Measurements from ENCODE around the gene PPP6R3.

PPP6R3 gene

DNA sequence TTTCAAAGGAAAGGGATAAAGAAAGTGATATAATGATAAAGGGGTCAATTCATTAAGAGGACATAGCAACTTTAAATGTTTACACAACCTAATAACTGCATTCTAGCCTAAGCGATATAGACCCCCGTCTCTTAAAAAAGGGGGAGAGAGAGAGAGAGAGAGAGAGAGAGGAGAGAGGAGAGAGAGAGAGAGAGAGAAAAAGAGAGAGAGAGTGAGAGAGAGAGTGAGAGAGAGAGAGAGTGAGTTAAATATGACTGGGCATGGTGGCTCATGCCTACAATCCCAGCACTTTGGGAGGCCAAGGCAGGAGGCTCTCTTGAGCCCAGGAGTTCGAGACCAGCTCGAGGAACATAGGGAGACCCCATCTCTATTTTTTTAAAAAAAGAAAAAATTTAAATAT is 133.6 kb downstream of the PPP6R3 start:
- no peak overlapping the region for H3K4me3 ChIP-seq (ENCODE audit: low read depth, low read length)
- no peak overlapping the region for H2AK5ac ChIP-seq (ENCODE audit: low read length)
- H2BK12ac ChIP-seq (ENCODE audit: low read length) = no peak overlapping the region
- no peaks in the 10 kb centered on the region for H3K9me3 ChIP-seq (ENCODE audit: insufficient read depth, low read depth, low read length)
- no peak overlapping the region for H3K4me2 ChIP-seq (ENCODE audit: low read length)
- H3K79me1 ChIP-seq (ENCODE audit: low read length) = no peaks in the 10 kb centered on the region
- no CpG with 5 or more reads among the region's 4 CpGs for whole genome bisulfite sequencing (ENCODE audit: extremely low coverage, insufficient coverage, insufficient read length)
- no peak overlapping the region for H2AFZ ChIP-seq (ENCODE audit: insufficient read depth, low read length, poor library complexity)
- H3K14ac ChIP-seq (ENCODE audit: low read length) = no peak overlapping the region
- H3K27me3 ChIP-seq (ENCODE audit: insufficient read depth, low read length) = no peaks in the 10 kb centered on the region
- no peaks in the 10 kb centered on the region for H3K79me2 ChIP-seq (ENCODE audit: control insufficient read depth, insufficient read depth, low read length, poor library complexity)
- H3K27ac ChIP-seq (ENCODE audit: low read depth, low read length) = no peak overlapping the region
- H3K4me1 ChIP-seq (ENCODE audit: control insufficient read depth in 1 of 2, insufficient read depth in 2 of 2, low read length in 2 of 2) = peaks cover 0 to 2% of the 10 kb centered on the region in 2 experiments
- no peak overlapping the region for H3K9ac ChIP-seq (ENCODE audit: low read length)
- H4K12ac ChIP-seq (ENCODE audit: low read depth, low read length) = no peak overlapping the region
- H4K91ac ChIP-seq (ENCODE audit: low read depth, low read length) = no peak overlapping the region
- H3K36me3 ChIP-seq (ENCODE audit: control insufficient read depth in 1 of 2, insufficient read depth in 2 of 2, low read length in 2 of 2) = peaks cover 36 to 52% of the 10 kb centered on the region in 2 experiments
- H2BK120ac ChIP-seq (ENCODE audit: insufficient read depth, low read length, poor library complexity) = no peak overlapping the region
- no peak overlapping the region for H3K18ac ChIP-seq (ENCODE audit: low read length)
- H3K4ac ChIP-seq (ENCODE audit: low read depth, low read length) = no peak overlapping the region
- no peak overlapping the region for H2BK5ac ChIP-seq (ENCODE audit: low read depth, low read length, poor library complexity)
- H4K8ac ChIP-seq (ENCODE audit: low read depth, low read length) = no peak overlapping the region
- no peak overlapping the region for H3K23ac ChIP-seq (ENCODE audit: low read length)
- DNase-seq = no peak

DNA sequence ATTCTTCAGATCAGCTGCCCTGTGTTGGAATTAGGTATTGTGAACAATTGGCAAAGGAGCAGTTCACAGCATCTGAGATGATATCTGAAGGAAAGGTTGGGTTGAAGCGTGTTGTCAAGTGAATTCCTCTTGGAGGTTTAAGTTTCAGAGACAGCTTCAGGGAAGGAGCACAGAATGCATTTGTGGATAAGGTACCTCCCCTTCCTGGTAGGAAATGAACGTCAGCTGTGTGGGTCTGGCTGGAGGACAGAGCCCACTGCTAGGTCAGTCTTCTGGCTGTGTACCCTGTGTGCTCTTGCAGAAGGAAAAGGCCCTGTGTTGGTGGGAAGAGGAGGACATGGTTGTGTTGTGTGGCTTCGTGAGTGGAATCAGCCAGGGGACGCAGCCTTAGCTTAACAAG is 135.7 kb downstream of the PPP6R3 start:
- peaks cover 37 to 57% of the 10 kb centered on the region in 2 experiments for H3K36me3 ChIP-seq (ENCODE audit: control insufficient read depth in 1 of 2, insufficient read depth in 2 of 2, low read length in 2 of 2)
- no peaks in the 10 kb centered on the region for H3K79me2 ChIP-seq (ENCODE audit: control insufficient read depth, insufficient read depth, low read length, poor library complexity)
- H3K4me2 ChIP-seq (ENCODE audit: low read length) = no peak overlapping the region
- H3K9ac ChIP-seq (ENCODE audit: low read length) = no peak overlapping the region
- H2BK12ac ChIP-seq (ENCODE audit: low read length) = no peak overlapping the region
- H4K12ac ChIP-seq (ENCODE audit: low read depth, low read length) = no peak overlapping the region
- no peak overlapping the region for H4K91ac ChIP-seq (ENCODE audit: low read depth, low read length)
- no peak overlapping the region for H2AK5ac ChIP-seq (ENCODE audit: low read length)
- H3K27me3 ChIP-seq (ENCODE audit: insufficient read depth, low read length) = no peaks in the 10 kb centered on the region
- no peak overlapping the region for H2BK5ac ChIP-seq (ENCODE audit: low read depth, low read length, poor library complexity)
- no peak overlapping the region for H3K23ac ChIP-seq (ENCODE audit: low read length)
- H3K4me3 ChIP-seq (ENCODE audit: low read depth, low read length) = no peak overlapping the region
- no peaks in the 10 kb centered on the region for H3K9me3 ChIP-seq (ENCODE audit: insufficient read depth, low read depth, low read length)
- no peak overlapping the region for H3K18ac ChIP-seq (ENCODE audit: low read length)
- no peak overlapping the region for H3K14ac ChIP-seq (ENCODE audit: low read length)
- H4K8ac ChIP-seq (ENCODE audit: low read depth, low read length) = no peak overlapping the region
- H3K79me1 ChIP-seq (ENCODE audit: low read length) = no peaks in the 10 kb centered on the region
- DNase-seq = no peak
- no peak overlapping the region for H2AFZ ChIP-seq (ENCODE audit: insufficient read depth, low read length, poor library complexity)
- no peak overlapping the region for H2BK120ac ChIP-seq (ENCODE audit: insufficient read depth, low read length, poor library complexity)
- H3K27ac ChIP-seq (ENCODE audit: low read depth, low read length) = no peak overlapping the region
- H3K4ac ChIP-seq (ENCODE audit: low read depth, low read length) = no peak overlapping the region
- peaks cover 0 to 2% of the 10 kb centered on the region in 2 experiments for H3K4me1 ChIP-seq (ENCODE audit: control insufficient read depth in 1 of 2, insufficient read depth in 2 of 2, low read length in 2 of 2)
- WGBS (ENCODE audit: extremely low coverage, insufficient coverage, insufficient read length) = no CpG with 5 or more reads among the region's 4 CpGs

DNA sequence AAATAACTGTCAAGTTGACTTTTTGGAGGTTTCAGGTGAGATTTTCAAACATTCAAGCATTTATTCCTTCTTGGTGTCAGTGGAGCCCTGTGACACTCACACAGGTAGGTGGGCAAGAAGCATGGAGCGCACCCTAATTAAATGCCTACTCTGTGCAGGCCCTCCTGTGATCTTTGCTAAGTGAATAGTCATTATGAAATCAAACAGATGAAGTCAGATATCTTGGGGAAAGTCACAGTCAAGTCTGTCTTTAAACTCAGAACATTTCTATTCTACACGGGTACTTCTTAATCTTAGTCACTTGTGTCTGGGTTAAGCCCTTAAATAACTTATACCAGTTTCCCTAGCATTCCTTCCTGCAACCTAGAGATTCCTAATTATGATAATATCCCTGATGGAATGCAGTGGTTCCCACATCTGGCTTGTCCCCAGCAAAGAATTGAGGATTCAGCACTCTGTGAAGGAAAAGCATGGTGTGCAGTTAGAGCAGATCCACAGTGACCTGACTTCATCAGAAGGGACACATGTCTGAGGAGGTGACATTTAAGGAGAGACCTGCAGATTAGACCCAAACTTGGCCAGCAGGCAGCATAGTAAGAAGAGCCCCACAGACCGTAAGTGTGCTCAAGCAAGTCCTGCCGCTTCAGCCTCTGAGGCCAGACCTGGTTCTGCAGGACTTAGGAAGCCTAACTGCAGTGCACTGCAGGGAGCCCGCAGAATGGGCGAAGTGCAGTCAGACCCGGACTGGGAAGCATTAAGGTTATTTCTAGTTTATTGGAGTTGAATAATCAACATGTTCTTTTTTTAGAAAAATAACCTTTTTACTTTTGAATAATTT is 138.5 kb downstream of the PPP6R3 start:
- no peaks in the 10 kb centered on the region for H3K27me3 ChIP-seq (ENCODE audit: insufficient read depth, low read length)
- H2BK120ac ChIP-seq (ENCODE audit: insufficient read depth, low read length, poor library complexity) = no peak overlapping the region
- H3K9me3 ChIP-seq (ENCODE audit: insufficient read depth, low read depth, low read length) = no peaks in the 10 kb centered on the region
- WGBS (ENCODE audit: extremely low coverage, insufficient coverage, insufficient read length) = no CpG with 5 or more reads among the region's 7 CpGs
- no peak overlapping the region for H3K18ac ChIP-seq (ENCODE audit: low read length)
- H3K23ac ChIP-seq (ENCODE audit: low read length) = no peak overlapping the region
- H4K8ac ChIP-seq (ENCODE audit: low read depth, low read length) = no peak overlapping the region
- no peak overlapping the region for H2BK5ac ChIP-seq (ENCODE audit: low read depth, low read length, poor library complexity)
- H3K4ac ChIP-seq (ENCODE audit: low read depth, low read length) = no peak overlapping the region
- H3K79me2 ChIP-seq (ENCODE audit: control insufficient read depth, insufficient read depth, low read length, poor library complexity) = no peaks in the 10 kb centered on the region
- H2AK5ac ChIP-seq (ENCODE audit: low read length) = no peak overlapping the region
- peaks cover 0 to 2% of the 10 kb centered on the region in 2 experiments for H3K4me1 ChIP-seq (ENCODE audit: control insufficient read depth in 1 of 2, insufficient read depth in 2 of 2, low read length in 2 of 2)
- H2BK12ac ChIP-seq (ENCODE audit: low read length) = no peak overlapping the region
- no peak overlapping the region for H3K4me2 ChIP-seq (ENCODE audit: low read length)
- H3K4me3 ChIP-seq (ENCODE audit: low read depth, low read length) = no peak overlapping the region
- peak; percentile 20 to 60 for DNase-seq
- no peaks in the 10 kb centered on the region for H3K79me1 ChIP-seq (ENCODE audit: low read length)
- H3K9ac ChIP-seq (ENCODE audit: low read length) = no peak overlapping the region
- H3K14ac ChIP-seq (ENCODE audit: low read length) = no peak overlapping the region
- H3K36me3 ChIP-seq (ENCODE audit: control insufficient read depth in 1 of 2, insufficient read depth in 2 of 2, low read length in 2 of 2) = peaks cover 43 to 67% of the 10 kb centered on the region in 2 experiments
- no peak overlapping the region for H4K91ac ChIP-seq (ENCODE audit: low read depth, low read length)
- H2AFZ ChIP-seq (ENCODE audit: insufficient read depth, low read length, poor library complexity) = no peak overlapping the region
- H3K27ac ChIP-seq (ENCODE audit: low read depth, low read length) = no peak overlapping the region
- H4K12ac ChIP-seq (ENCODE audit: low read depth, low read length) = no peak overlapping the region

DNA sequence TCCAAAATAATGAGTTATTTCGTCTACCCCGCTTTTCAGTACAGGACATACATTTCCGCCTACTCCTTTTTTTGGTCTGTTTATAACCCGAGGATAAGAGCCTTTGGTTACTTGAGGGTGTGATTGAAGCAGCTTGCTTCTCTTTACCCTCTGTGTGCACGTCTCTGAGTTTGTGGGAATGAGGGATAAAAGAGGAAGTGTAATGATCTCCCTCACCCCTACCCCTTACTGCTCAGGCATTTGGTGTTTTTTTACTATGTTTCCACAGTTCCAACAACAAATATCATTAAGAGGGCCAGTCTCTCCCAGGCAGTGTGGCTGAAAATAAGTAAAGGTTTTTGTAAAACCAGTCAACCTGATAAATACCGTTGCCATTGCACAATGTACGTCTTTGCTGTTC is 140.6 kb downstream of the PPP6R3 start:
- no CpG with 5 or more reads among the region's 7 CpGs for WGBS (ENCODE audit: extremely low coverage, insufficient coverage, insufficient read length)
- Histone ChIP-seq H4K91ac (ENCODE audit: low read depth, low read length) (no peak overlapping the region), H4K12ac (ENCODE audit: low read depth, low read length) (no peak overlapping the region), H3K23ac (ENCODE audit: low read length) (no peak overlapping the region), H3K4me3 (ENCODE audit: low read depth, low read length) (no peak overlapping the region), H3K9ac (ENCODE audit: low read length) (no peak overlapping the region), H3K4me1 (ENCODE audit: control insufficient read depth in 1 of 2, insufficient read depth in 2 of 2, low read length in 2 of 2) (peaks cover 0 to 2% of the 10 kb centered on the region in 2 experiments), H4K8ac (ENCODE audit: low read depth, low read length) (no peak overlapping the region), H3K4me2 (ENCODE audit: low read length) (no peak overlapping the region), H2BK5ac (ENCODE audit: low read depth, low read length, poor library complexity) (no peak overlapping the region), H3K9me3 (ENCODE audit: insufficient read depth, low read depth, low read length) (no peaks in the 10 kb centered on the region), H3K79me1 (ENCODE audit: low read length) (no peaks in the 10 kb centered on the region), H3K27ac (ENCODE audit: low read depth, low read length) (no peak overlapping the region), H2AFZ (ENCODE audit: insufficient read depth, low read length, poor library complexity) (no peak overlapping the region), H2BK120ac (ENCODE audit: insufficient read depth, low read length, poor library complexity) (no peak overlapping the region), H3K36me3 (ENCODE audit: control insufficient read depth in 1 of 2, insufficient read depth in 2 of 2, low read length in 2 of 2) (peaks cover 43 to 64% of the 10 kb centered on the region in 2 experiments), H3K27me3 (ENCODE audit: insufficient read depth, low read length) (no peaks in the 10 kb centered on the region), H3K14ac (ENCODE audit: low read length) (no peak overlapping the region), H3K4ac (ENCODE audit: low read depth, low read length) (no peak overlapping the region), H3K18ac (ENCODE audit: low read length) (no peak overlapping the region), H2AK5ac (ENCODE audit: low read length) (no peak overlapping the region), H2BK12ac (ENCODE audit: low read length) (no peak overlapping the region), H3K79me2 (ENCODE audit: control insufficient read depth, insufficient read depth, low read length, poor library complexity) (no peaks in the 10 kb centered on the region)
- no peak for DNase-seq

Measured in trophoblast cell (in vitro differentiated cells and primary cell).